Right lobe of liver (tissue), 6 donors: Measurements from ENCODE around the gene PTGFRN. TPM values are rescaled to one million over a fixed set of nuclear protein-coding genes. Genes with fewer than 3 reads are reported as not detected.

ENCODE experiments used
- ATAC-seq, 4 donors: fragments of 200-7000 bp; cut with Tn5 transposase; one replicate each; pipeline ENCODE4 v1.9.1; 2020; ENCODE audit warnings: mild to moderate bottlenecking in 4 of 4, moderate library complexity in 4 of 4
- DNase-seq, 3 donors: peaks; one replicate each; pipeline ENCODE4 v3.0.0-alpha.2; 2020
- H3K27ac ChIP-seq, 3 donors: fragments of 200-600 bp; one replicate each; pipeline ENCODE4 v1.8.0; 2022
- H3K27me3 ChIP-seq, 2 donors: fragments of 200-600 bp; one replicate each; pipeline ENCODE4 v1.8.0; 2022
- H3K36me3 ChIP-seq, 4 donors: fragments of 200-600 bp; sonication (generic) in 1 of 4; one replicate each; pipeline versions ENCODE4 v1.5.1 to v1.8.0; 2017 to 2022; ENCODE audit warnings: control low read depth in 1 of 4
- H3K4me1 ChIP-seq, 4 donors: fragments of 200-600 bp; sonication (generic) in 1 of 4; one replicate each; pipeline versions ENCODE4 v1.5.1 to v1.8.0; 2017 to 2022; ENCODE audit warnings: control low read depth in 1 of 4
- H3K4me3 ChIP-seq, 3 donors: fragments of 200-600 bp; one replicate each; pipeline ENCODE4 v1.8.0; 2022
- H3K9me3 ChIP-seq, 4 donors: fragments of 200-600 bp; sonication (generic) in 1 of 4; one replicate each; pipeline versions ENCODE4 v1.5.1 to v1.8.0; 2017 to 2022; ENCODE audit warnings: control low read depth in 1 of 4
- CTCF ChIP-seq, 4 donors: fragments of 200-600 bp in 3 of 4; fragments of 450-650 bp in 1 of 4; IDR thresholded peaks; one replicate each; pipeline versions ENCODE4 v1.5.1 to v1.8.0; 2016 to 2022; ENCODE audit warnings: antibody characterized with exemption in 4 of 4, mild to moderate bottlenecking in 2 of 4
- POLR2A ChIP-seq: fragments of 450-650 bp; IDR thresholded peaks from one replicate; pipeline ENCODE4 v1.6.1; 2017; ENCODE audit warnings: antibody characterized with exemption, mild to moderate bottlenecking
- WGBS: methylation state at CpG from one replicate; pipeline ENCODE4 v1.1.6; 2018; ENCODE audit warnings: low coverage, low lambda C conversion rate; ENCODE audit not compliant: insufficient coverage; ENCODE audit errors: missing lambda C conversion rate; 5-methylcytosine and 5-hydroxymethylcytosine counted together
- intact Hi-C, 2 donors: fragments of 100-400 bp; cut with DNase I; formaldehyde crosslinking; loops; one replicate each; pipeline versions ENCODE4 v1.11.2 to v1.14.1; 2022
- total RNA-seq, 6 experiments: library from RNA; depleted of rRNA in 2 of 6; stranded (reverse); fragments of >200 nt in 2 of 6; fragmentation: NEBNext Ultra II Directional in 3 of 6; extraction: Animal tissue kit (Norgen Biotek cat#: 25700) in 3 of 6; gene quantifications; one replicate each; pipeline versions ENCODE4 v1.1.0 to v1.2.4, GENCODE V29; 2016 to 2023
- donor health status: DM: no; HTN: yes; CAD: no.
- donor health status: DM: no; HTN: no; CAD: no.
- donor health status: DM: no; HTN: no; CAD: no.
- donor health status: DM: no; HTN: yes; CAD: no.
- donor health status: DM: no; HTN: yes; CAD: no.

PTGFRN gene
- total RNA-seq, 6 experiments from 2014 or later = 12.6 to 28.1 (median 17.5) TPM

- intact Hi-C loops = no loop called here
- Histone ChIP-seq H3K27me3 (no peaks in the 10 kb centered on the region), H3K36me3 (no peaks in the 10 kb centered on the region), H3K27ac (no peak overlapping the region), H3K9me3 (no peaks in the 10 kb centered on the region), H3K4me1 (peaks cover 0 to 24% (median 1%) of the 10 kb centered on the region in 4 donors), H3K4me3 (no peak overlapping the region)
- DNase-seq = no peak
- ATAC-seq = no peak
- 54% methylated on average over 11 of the region's 14 CpGs for WGBS
- no peak for TF ChIP-seq POLR2A
These were observed 7.1 kb downstream of the PTGFRN start for GRCh38 chr1:116916533-116917445.

DNA sequence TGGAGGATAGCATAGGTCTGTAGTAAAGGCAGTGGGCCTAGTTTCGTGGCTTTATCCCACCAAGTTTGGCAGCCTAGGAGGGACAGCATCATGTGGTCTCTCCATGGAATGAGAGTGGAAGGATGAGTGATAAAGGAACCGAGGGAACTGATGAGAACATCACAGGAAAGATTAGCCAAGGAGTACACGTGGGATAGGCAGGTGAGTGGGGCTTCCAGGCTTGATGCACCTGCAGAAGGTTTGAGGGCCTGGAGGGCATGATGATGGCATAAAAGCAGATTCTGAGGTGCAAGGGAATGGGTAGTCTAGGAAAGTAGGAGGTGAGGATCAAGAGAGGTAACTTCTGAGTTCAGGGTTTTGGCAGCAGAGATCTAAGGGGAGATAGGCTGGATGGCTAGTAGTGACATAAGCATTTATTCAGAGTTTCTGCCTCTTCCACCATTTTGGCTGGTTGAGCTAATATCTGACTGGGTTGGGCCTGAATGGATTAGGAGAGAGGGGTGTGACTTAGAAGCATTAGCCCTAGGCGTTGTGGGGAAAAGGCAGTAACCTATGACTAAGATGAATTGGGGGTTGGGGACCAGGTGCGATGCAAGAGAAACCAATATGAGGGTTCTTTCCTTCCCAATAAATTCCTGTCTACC, 9.1 kb downstream of the PTGFRN start:
- ATAC-seq (no peak), DNase-seq (no peak)
- no peak overlapping the region for H3K4me3 ChIP-seq
- TF ChIP-seq POLR2A (no peak), CTCF (IDR thresholded peaks at IDR 0.05) (no peak)
- no peak overlapping the region for H3K27ac ChIP-seq
- WGBS = 93% methylated on average over 5 of the region's 5 CpGs
- H3K4me1 ChIP-seq = peaks cover 0 to 23% (median 3%) of the 10 kb centered on the region in 4 donors
- no peaks in the 10 kb centered on the region for H3K27me3 ChIP-seq
- intact Hi-C loops = no loop called here
- no peaks in the 10 kb centered on the region for H3K9me3 ChIP-seq
- H3K36me3 ChIP-seq = no peaks in the 10 kb centered on the region

- ATAC-seq = peak in 2 of 4 donors; percentile 25 to 52
- TF ChIP-seq CTCF (IDR thresholded peaks at IDR 0.05) (peak in 1 of 4 donors; percentile 13), POLR2A (no peak)
- Histone ChIP-seq H3K9me3 (no peaks in the 10 kb centered on the region), H3K27me3 (no peaks in the 10 kb centered on the region), H3K36me3 (no peaks in the 10 kb centered on the region), H3K4me3 (no peak overlapping the region), H3K4me1 (peaks cover 0 to 23% (median 3%) of the 10 kb centered on the region in 4 donors), H3K27ac (no peak overlapping the region)
- DNase-seq = no peak
- intact Hi-C loops = no loop called here
- WGBS = 90% methylated on average over 2 of the region's 2 CpGs
These were observed 10.1 kb downstream of the PTGFRN start for GRCh38 chr1:116919802-116920201.

DNA sequence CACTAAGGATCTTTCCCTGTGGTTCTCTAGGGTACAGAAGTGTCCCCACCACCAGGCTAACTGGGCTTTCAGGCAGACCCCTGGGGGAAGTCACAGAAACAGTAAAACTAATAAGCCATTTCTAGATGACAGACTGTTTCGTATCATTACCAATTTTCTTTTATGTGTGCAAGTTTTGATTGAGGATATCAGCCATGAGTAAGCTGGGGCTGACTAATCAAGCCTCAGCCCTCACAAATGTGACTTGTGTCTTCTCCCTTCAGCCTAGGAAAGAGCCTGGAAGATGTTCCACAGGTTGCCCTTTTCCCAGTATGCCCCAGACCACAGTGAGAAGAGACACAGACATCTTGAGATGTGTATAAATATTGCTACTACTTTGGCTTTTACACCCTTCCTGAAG, 10.5 kb downstream of the PTGFRN start:
- no peaks in the 10 kb centered on the region for H3K27me3 ChIP-seq
- peaks cover 0 to 23% (median 3%) of the 10 kb centered on the region in 4 donors for H3K4me1 ChIP-seq
- 100% methylated on average over 1 of the region's 1 CpG for WGBS
- DNase-seq (no peak), ATAC-seq (no peak)
- H3K27ac ChIP-seq = no peak overlapping the region
- no peak overlapping the region for H3K4me3 ChIP-seq
- H3K9me3 ChIP-seq = no peaks in the 10 kb centered on the region
- TF ChIP-seq POLR2A = no peak
- no peak for TF ChIP-seq CTCF (IDR thresholded peaks at IDR 0.05)
- intact Hi-C loops = no loop called here
- H3K36me3 ChIP-seq = no peaks in the 10 kb centered on the region
